ENCODE results near the gene FSTL1.
"Not testable (repeated sequence)": the region's sequence is repeated elsewhere in the genome, so short reads cannot be mapped to it uniquely, and the experiment has no call there.

FSTL1 gene

GRCh38 chr3:120381503-120381902 lies 69.3 kb downstream of the FSTL1 start:
- no peak overlapping the region for H3K4me3 ChIP-seq
- H3K9me3 ChIP-seq, result peaks cover 0 to 3% (median 0%) of the 10 kb centered on the region in 3 donors
- no peaks in the 10 kb centered on the region for H3K4me1 ChIP-seq
- intact Hi-C loops (cut with DNase I; ENCODE audit: low total_unique reads), result no loop called here
- no peak for TF ChIP-seq CTCF (IDR thresholded peaks at IDR 0.05)
- no peaks in the 10 kb centered on the region for H3K36me3 ChIP-seq
- H3K27ac ChIP-seq, result no peak overlapping the region
- H3K27me3 ChIP-seq, result no peaks in the 10 kb centered on the region
- DNase-seq, result no peak

- H3K27ac ChIP-seq; DNase-seq; intact Hi-C loops (cut with DNase I; ENCODE audit: low total_unique reads); H3K36me3 ChIP-seq; H3K9me3 ChIP-seq; H3K27me3 ChIP-seq; H3K4me3 ChIP-seq; H3K4me1 ChIP-seq: not testable (repeated sequence)
These were observed 72.8 kb downstream of the FSTL1 start for GRCh38 chr3:120377948-120378347.

GRCh38 chr3:120370463-120370862 lies 80.3 kb downstream of the FSTL1 start:
- Histone ChIP-seq H3K27me3 (no peaks in the 10 kb centered on the region), H3K4me1 (no peaks in the 10 kb centered on the region), H3K4me3 (no peak overlapping the region), H3K27ac (no peak overlapping the region), H3K36me3 (no peaks in the 10 kb centered on the region), H3K9me3 (no peaks in the 10 kb centered on the region)
- no peak for DNase-seq
- no peak for TF ChIP-seq CTCF (IDR thresholded peaks at IDR 0.05)
- intact Hi-C loops (cut with DNase I; ENCODE audit: low total_unique reads), result no loop called here

- no peak for DNase-seq
- no peak for TF ChIP-seq CTCF (IDR thresholded peaks at IDR 0.05)
- H3K27me3 ChIP-seq, result no peaks in the 10 kb centered on the region
- intact Hi-C loops (cut with DNase I; ENCODE audit: low total_unique reads), result no loop called here
- no peaks in the 10 kb centered on the region for H3K36me3 ChIP-seq
- H3K9me3 ChIP-seq, result no peaks in the 10 kb centered on the region
- H3K4me1 ChIP-seq, result no peaks in the 10 kb centered on the region
- no peak overlapping the region for H3K4me3 ChIP-seq
- H3K27ac ChIP-seq, result no peak overlapping the region
These were observed 81.7 kb downstream of the FSTL1 start for GRCh38 chr3:120369037-120369467.

GRCh38 chr3:120368172-120368571 lies 82.6 kb downstream of the FSTL1 start:
- Histone ChIP-seq H3K4me3 (no peak overlapping the region), H3K36me3 (no peaks in the 10 kb centered on the region), H3K4me1 (no peaks in the 10 kb centered on the region), H3K9me3 (no peaks in the 10 kb centered on the region), H3K27me3 (no peaks in the 10 kb centered on the region), H3K27ac (no peak overlapping the region)
- no peak for TF ChIP-seq CTCF (IDR thresholded peaks at IDR 0.05)
- no peak for DNase-seq
- intact Hi-C loops (cut with DNase I; ENCODE audit: low total_unique reads), result no loop called here

GRCh38 chr3:120364821-120365220 lies 86.0 kb downstream of the FSTL1 start:
- Histone ChIP-seq H3K27ac (no peak overlapping the region), H3K4me3 (no peak overlapping the region), H3K4me1 (no peaks in the 10 kb centered on the region), H3K27me3 (no peaks in the 10 kb centered on the region), H3K9me3 (no peaks in the 10 kb centered on the region), H3K36me3 (no peaks in the 10 kb centered on the region)
- TF ChIP-seq CTCF (IDR thresholded peaks at IDR 0.05), result no peak
- DNase-seq, result no peak
- intact Hi-C loops (cut with DNase I; ENCODE audit: low total_unique reads), result no loop called here
